Measurements from ENCODE around the gene CNNM1. TPM values are rescaled to one million over a fixed set of nuclear protein-coding genes. Genes with fewer than 3 reads are reported as not detected.

The CNNM1 gene
- total and polyA plus RNA-seq, 2 donors (not counting 1 experiment from before 2014, with no cell fraction given): not detected

DNA sequence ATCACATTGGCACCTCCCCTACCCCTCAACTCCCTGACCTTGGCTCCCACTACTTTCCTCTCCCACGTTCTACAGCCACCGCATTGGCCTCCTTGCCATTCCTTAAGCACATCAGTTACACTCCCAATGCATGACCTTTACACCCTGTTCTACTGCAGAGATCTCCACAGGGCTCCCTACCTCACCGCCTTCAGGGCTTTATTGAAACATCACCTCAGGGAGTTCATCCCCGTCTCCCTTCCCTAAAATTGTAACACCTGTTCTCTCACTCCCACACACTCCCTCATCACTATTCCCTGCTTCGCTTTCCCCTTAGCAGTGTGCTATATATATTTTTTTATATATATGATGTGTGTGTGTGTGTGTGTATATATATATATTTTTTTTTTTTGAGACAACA, 18.5 kb downstream of the CNNM1 start:
- ATAC-seq (ENCODE audit: low read depth): no peak
- Histone ChIP-seq H3K4me1 (ENCODE audit: control insufficient read depth in 2 of 2, insufficient read depth in 2 of 2, low read length in 2 of 2) (no peaks in the 10 kb centered on the region), H3K4me2 (replicated peaks; ENCODE audit: low read depth, low read length, poor library complexity, severe bottlenecking) (no peak overlapping the region), H3K27me3 (replicated peaks in 1 of 4; ENCODE audit: control extremely low read depth in 1 of 4, control insufficient read depth in 3 of 4, insufficient read depth in 4 of 4, low read length in 3 of 4) (peaks cover 0 to 3% (median 0%) of the 10 kb centered on the region in 4 experiments), H3K9me3 (ENCODE audit: control extremely low read depth in 1 of 3, control insufficient read depth in 2 of 3, insufficient read depth in 1 of 3, low read length in 2 of 3) (no peaks in the 10 kb centered on the region), H3K79me2 (ENCODE audit: control insufficient read depth, insufficient read depth, low read length) (no peaks in the 10 kb centered on the region), H3K27ac (ENCODE audit: low read length in 2 of 2) (no peak overlapping the region), H2AFZ (ENCODE audit: insufficient read depth, low read depth, low read length, poor library complexity, severe bottlenecking) (no peak overlapping the region), H3K36me3 (replicated peaks in 1 of 2; ENCODE audit: control extremely low read depth in 1 of 2, control insufficient read depth in 1 of 2, extremely low read depth in 1 of 2, insufficient read depth in 2 of 2, low read length in 1 of 2) (no peaks in the 10 kb centered on the region), H3K9ac (ENCODE audit: low read length) (no peak overlapping the region), H4K20me1 (ENCODE audit: control insufficient read depth, insufficient read depth, low read length, poor library complexity, severe bottlenecking) (no peaks in the 10 kb centered on the region), H3K4me3 (ENCODE audit: control extremely low read depth in 1 of 5, extremely low read depth in 1 of 5, insufficient read depth in 1 of 5, low read depth in 2 of 5, low read length in 4 of 5) (no peak overlapping the region)
- ChIA-PET CTCF (no interaction called here), POLR2A (no interaction called here)
- no peak overlapping the region for H3K4me3 Mint-ChIP-seq
- no peak overlapping the region for H3K27ac Mint-ChIP-seq
- no peak for DNase-seq
- H3K9me3 Mint-ChIP-seq (ENCODE audit: insufficient read depth): no peaks in the 10 kb centered on the region
- H3K4me1 Mint-ChIP-seq: no peaks in the 10 kb centered on the region
- WGBS (ENCODE audit: insufficient coverage): 92% methylated on average over 3 of the region's 5 CpGs
- TF ChIP-seq EZH2 (IDR thresholded peaks at IDR 0.05; ENCODE audit: borderline replicate concordance, insufficient read depth, low read depth, low read length, poor library complexity, severe bottlenecking): no peak
- TF ChIP-seq, protein P1, sequence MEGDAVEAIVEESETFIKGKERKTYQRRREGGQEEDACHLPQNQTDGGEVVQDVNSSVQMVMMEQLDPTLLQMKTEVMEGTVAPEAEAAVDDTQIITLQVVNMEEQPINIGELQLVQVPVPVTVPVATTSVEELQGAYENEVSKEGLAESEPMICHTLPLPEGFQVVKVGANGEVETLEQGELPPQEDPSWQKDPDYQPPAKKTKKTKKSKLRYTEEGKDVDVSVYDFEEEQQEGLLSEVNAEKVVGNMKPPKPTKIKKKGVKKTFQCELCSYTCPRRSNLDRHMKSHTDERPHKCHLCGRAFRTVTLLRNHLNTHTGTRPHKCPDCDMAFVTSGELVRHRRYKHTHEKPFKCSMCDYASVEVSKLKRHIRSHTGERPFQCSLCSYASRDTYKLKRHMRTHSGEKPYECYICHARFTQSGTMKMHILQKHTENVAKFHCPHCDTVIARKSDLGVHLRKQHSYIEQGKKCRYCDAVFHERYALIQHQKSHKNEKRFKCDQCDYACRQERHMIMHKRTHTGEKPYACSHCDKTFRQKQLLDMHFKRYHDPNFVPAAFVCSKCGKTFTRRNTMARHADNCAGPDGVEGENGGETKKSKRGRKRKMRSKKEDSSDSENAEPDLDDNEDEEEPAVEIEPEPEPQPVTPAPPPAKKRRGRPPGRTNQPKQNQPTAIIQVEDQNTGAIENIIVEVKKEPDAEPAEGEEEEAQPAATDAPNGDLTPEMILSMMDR (IDR thresholded peaks at IDR 0.05): no peak
- H3K27me3 Mint-ChIP-seq: peaks cover 14% of the 10 kb centered on the region
- intact Hi-C loops (cut with micrococcal nuclease): no loop called here

DNA sequence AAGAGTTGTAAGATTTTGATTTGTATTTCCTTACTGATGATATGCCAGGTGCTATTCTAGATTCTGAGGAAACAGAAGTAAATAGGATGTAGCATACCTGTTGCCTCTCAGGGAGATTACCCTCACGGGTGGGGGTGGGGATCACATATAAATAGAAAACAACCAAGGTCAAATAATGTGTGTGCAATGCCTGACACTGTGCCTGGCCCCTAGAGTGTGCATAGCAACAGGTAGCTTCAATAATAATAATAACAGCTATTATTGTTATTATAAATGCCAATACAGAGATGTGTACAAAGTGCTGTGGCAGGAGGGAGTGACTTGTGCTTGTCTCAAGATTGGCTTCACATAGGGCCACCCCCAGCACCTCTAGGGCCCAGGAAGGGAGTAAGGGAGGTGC, 24.0 kb downstream of the CNNM1 start:
- Histone ChIP-seq H3K79me2 (ENCODE audit: control insufficient read depth, insufficient read depth, low read length) (no peaks in the 10 kb centered on the region), H4K20me1 (ENCODE audit: control insufficient read depth, insufficient read depth, low read length, poor library complexity, severe bottlenecking) (no peaks in the 10 kb centered on the region), H3K9me3 (ENCODE audit: control extremely low read depth in 1 of 3, control insufficient read depth in 2 of 3, insufficient read depth in 1 of 3, low read length in 2 of 3) (no peaks in the 10 kb centered on the region), H3K4me1 (ENCODE audit: control insufficient read depth in 2 of 2, insufficient read depth in 2 of 2, low read length in 2 of 2) (no peaks in the 10 kb centered on the region), H3K27ac (ENCODE audit: low read length in 2 of 2) (no peak overlapping the region), H3K27me3 (replicated peaks in 1 of 4; ENCODE audit: control extremely low read depth in 1 of 4, control insufficient read depth in 3 of 4, insufficient read depth in 4 of 4, low read length in 3 of 4) (no peaks in the 10 kb centered on the region), H3K4me2 (replicated peaks; ENCODE audit: low read depth, low read length, poor library complexity, severe bottlenecking) (no peak overlapping the region), H2AFZ (ENCODE audit: insufficient read depth, low read depth, low read length, poor library complexity, severe bottlenecking) (no peak overlapping the region), H3K9ac (ENCODE audit: low read length) (no peak overlapping the region), H3K36me3 (replicated peaks in 1 of 2; ENCODE audit: control extremely low read depth in 1 of 2, control insufficient read depth in 1 of 2, extremely low read depth in 1 of 2, insufficient read depth in 2 of 2, low read length in 1 of 2) (no peaks in the 10 kb centered on the region), H3K4me3 (ENCODE audit: control extremely low read depth in 1 of 5, extremely low read depth in 1 of 5, insufficient read depth in 1 of 5, low read depth in 2 of 5, low read length in 4 of 5) (no peak overlapping the region)
- intact Hi-C loops (cut with micrococcal nuclease): no loop called here
- Mint-ChIP-seq H3K4me1 (no peaks in the 10 kb centered on the region), H3K27ac (no peak overlapping the region), H3K4me3 (no peak overlapping the region), H3K27me3 (peaks cover 26% of the 10 kb centered on the region), H3K9me3 (ENCODE audit: insufficient read depth) (no peaks in the 10 kb centered on the region)
- no peak for ATAC-seq (ENCODE audit: low read depth)
- no CpG with 5 or more reads among the region's 1 CpG for WGBS (ENCODE audit: insufficient coverage)
- CTCF ChIA-PET: no interaction called here
- TF ChIP-seq, protein P1 (IDR thresholded peaks at IDR 0.05): no peak
- no peak for TF ChIP-seq EZH2 (IDR thresholded peaks at IDR 0.05; ENCODE audit: borderline replicate concordance, insufficient read depth, low read depth, low read length, poor library complexity, severe bottlenecking)
- POLR2A ChIA-PET: no interaction called here
- DNase-seq: no peak

All from B cell (primary cell).